ENCODE results near the gene HOMER2.
"Not testable (repeated sequence)": the region's sequence is repeated elsewhere in the genome, so short reads cannot be mapped to it uniquely, and the experiment has no call there.

Gene HOMER2

GRCh38 chr15:82952158-82953081 lies at the start of gene HOMER2:
Gene HOMER2, minus strand, starts transcription at chr15:82952720. Its CDS starts 185 bp downstream, at chr15:82952535.
- Histone ChIP-seq H3K27me3 (peaks cover 64% of the 10 kb centered on the region), H3K9me3 (no peaks in the 10 kb centered on the region), H3K4me1 (ENCODE audit: control insufficient read depth in 1 of 2, insufficient read depth in 1 of 2, low read depth in 1 of 2, low read length in 1 of 2) (peaks cover 0 to 4% of the 10 kb centered on the region in 2 experiments), H3K36me3 (no peaks in the 10 kb centered on the region), H3K27ac (no peak within 1 kb of the TSS), H3K4me3 (ENCODE audit: low read depth in 1 of 2, low read length in 1 of 2) (no peak within 1 kb of the TSS)
- no peak for TF ChIP-seq CTCF (IDR thresholded peaks at IDR 0.05)

- H3K4me1 ChIP-seq (ENCODE audit: control insufficient read depth in 1 of 2, insufficient read depth in 1 of 2, low read depth in 1 of 2, low read length in 1 of 2); H3K27me3 ChIP-seq; H3K9me3 ChIP-seq; H3K27ac ChIP-seq; H3K4me3 ChIP-seq (ENCODE audit: low read depth in 1 of 2, low read length in 1 of 2): not testable (repeated sequence)
- H3K36me3 ChIP-seq = peaks cover 11% of the 10 kb centered on the region
These were observed 48.1 kb upstream of the HOMER2 start for GRCh38 chr15:83000672-83001031.

- H3K36me3 ChIP-seq = peaks cover 5% of the 10 kb centered on the region
- H3K27me3 ChIP-seq = no peaks in the 10 kb centered on the region
- no peaks in the 10 kb centered on the region for H3K9me3 ChIP-seq
- H3K4me1 ChIP-seq (ENCODE audit: control insufficient read depth in 1 of 2, insufficient read depth in 1 of 2, low read depth in 1 of 2, low read length in 1 of 2) = no peaks in the 10 kb centered on the region
- no peak overlapping the region for H3K4me3 ChIP-seq (ENCODE audit: low read depth in 1 of 2, low read length in 1 of 2)
- H3K27ac ChIP-seq = no peak overlapping the region
- TF ChIP-seq CTCF (IDR thresholded peaks at IDR 0.05) = no peak
These were observed 47.6 kb upstream of the HOMER2 start for GRCh38 chr15:82999905-83000671.

- TF ChIP-seq CTCF (IDR thresholded peaks at IDR 0.05) = no peak
- Histone ChIP-seq H3K4me1 (ENCODE audit: control insufficient read depth in 1 of 2, insufficient read depth in 1 of 2, low read depth in 1 of 2, low read length in 1 of 2) (no peaks in the 10 kb centered on the region), H3K9me3 (no peaks in the 10 kb centered on the region), H3K27me3 (no peaks in the 10 kb centered on the region), H3K27ac (no peak overlapping the region), H3K36me3 (no peaks in the 10 kb centered on the region), H3K4me3 (ENCODE audit: low read depth in 1 of 2, low read length in 1 of 2) (no peak overlapping the region)
These were observed 46.9 kb upstream of the HOMER2 start for GRCh38 chr15:82999426-82999825.

GRCh38 chr15:82995938-82996337 lies 43.4 kb upstream of the HOMER2 start:
- Histone ChIP-seq H3K4me1 (ENCODE audit: control insufficient read depth in 1 of 2, insufficient read depth in 1 of 2, low read depth in 1 of 2, low read length in 1 of 2) (no peaks in the 10 kb centered on the region), H3K4me3 (ENCODE audit: low read depth in 1 of 2, low read length in 1 of 2) (no peak overlapping the region), H3K36me3 (peaks cover 11% of the 10 kb centered on the region), H3K27me3 (no peaks in the 10 kb centered on the region), H3K27ac (no peak overlapping the region), H3K9me3 (no peaks in the 10 kb centered on the region)
- TF ChIP-seq CTCF (IDR thresholded peaks at IDR 0.05) = no peak

- no peaks in the 10 kb centered on the region for H3K27me3 ChIP-seq
- no peak overlapping the region for H3K4me3 ChIP-seq (ENCODE audit: low read depth in 1 of 2, low read length in 1 of 2)
- TF ChIP-seq CTCF (IDR thresholded peaks at IDR 0.05) = no peak
- H3K36me3 ChIP-seq = peaks cover 16% of the 10 kb centered on the region
- no peaks in the 10 kb centered on the region for H3K9me3 ChIP-seq
- H3K27ac ChIP-seq = no peak overlapping the region
- H3K4me1 ChIP-seq (ENCODE audit: control insufficient read depth in 1 of 2, insufficient read depth in 1 of 2, low read depth in 1 of 2, low read length in 1 of 2) = no peaks in the 10 kb centered on the region
These were observed 42.6 kb upstream of the HOMER2 start for GRCh38 chr15:82995076-82995475.

Data from neutrophil (primary cell).